OCI-LY1 (cell line): Measurements from ENCODE around the gene RAPGEF4.

Experiments
- H2AFZ ChIP-seq: fragments of 200-600 bp; sonication (generic), shearing (Covaris generic); 2 replicates; pipeline ENCODE4 v1.6.0; 2014; ENCODE audit warnings: antibody characterized with exemption, mild to moderate bottlenecking, low read length
- H3F3A ChIP-seq: fragments of 200-600 bp; sonication (generic), shearing (Covaris generic); 2 replicates; pipeline ENCODE4 v1.6.0; 2014; ENCODE audit warnings: mild to moderate bottlenecking, antibody characterized with exemption, low read length, moderate library complexity; ENCODE audit not compliant: insufficient read depth
- H3K27ac ChIP-seq: fragments of 200-600 bp; sonication (generic); 2 replicates; pipeline ENCODE4 v1.5.1; 2014; ENCODE audit warnings: low read length, mixed run types, mild to moderate bottlenecking, low read depth; ENCODE audit not compliant: poor library complexity, severe bottlenecking
- H3K27me3 ChIP-seq: fragments of 200-600 bp; sonication (generic); 2 replicates; pipeline ENCODE4 v1.6.0; 2014; ENCODE audit warnings: antibody characterized with exemption, mild to moderate bottlenecking, low read length, moderate library complexity; ENCODE audit not compliant: insufficient read depth
- H3K36me3 ChIP-seq: fragments of 200-600 bp; sonication (generic); 2 replicates; pipeline ENCODE4 v1.6.1; 2014; ENCODE audit warnings: mild to moderate bottlenecking, antibody characterized with exemption, low read length, moderate library complexity, mixed read lengths; ENCODE audit not compliant: insufficient read depth
- H3K4me1 ChIP-seq: fragments of 200-600 bp; sonication (generic); 2 replicates; pipeline ENCODE4 v1.5.1; 2014; ENCODE audit warnings: mild to moderate bottlenecking, low read length, moderate library complexity; ENCODE audit not compliant: insufficient read depth, severe bottlenecking
- H3K4me2 ChIP-seq: fragments of 200-600 bp; sonication (generic), shearing (Covaris generic); 2 replicates; pipeline ENCODE4 v1.6.1; 2014; ENCODE audit warnings: low read length
- H3K4me3 ChIP-seq: fragments of 200-600 bp; sonication (generic); 2 replicates; pipeline ENCODE4 v1.5.1; 2014; ENCODE audit warnings: low read length, low read depth, mild to moderate bottlenecking, mixed read lengths; ENCODE audit not compliant: poor library complexity, severe bottlenecking
- H3K79me2 ChIP-seq: fragments of 200-600 bp; shearing (Covaris generic); 2 replicates; pipeline ENCODE4 v1.6.1; 2016; ENCODE audit warnings: mixed run types, low read length, mixed read lengths; ENCODE audit not compliant: insufficient read depth
- H3K9ac ChIP-seq: fragments of 200-600 bp; sonication (generic), shearing (Covaris generic); 2 replicates; pipeline ENCODE4 v1.6.1; 2014; ENCODE audit warnings: mild to moderate bottlenecking, low read length, mixed read lengths
- H3K9me2 ChIP-seq: fragments of 200-600 bp; sonication (generic), shearing (Covaris generic); 2 replicates; pipeline ENCODE4 v1.6.1; 2014; ENCODE audit warnings: low read depth, mild to moderate bottlenecking, low read length, mixed read lengths
- H3K9me3 ChIP-seq: fragments of 200-600 bp; shearing (Covaris generic); 2 replicates; pipeline ENCODE4 v1.6.1; 2014; ENCODE audit warnings: low read length, mixed read lengths
- H4K20me1 ChIP-seq: fragments of 200-600 bp; sonication (generic), shearing (Covaris generic); 2 replicates; pipeline ENCODE4 v1.6.0; 2016; ENCODE audit warnings: mild to moderate bottlenecking, low read length; ENCODE audit not compliant: insufficient read depth
- EZH2 ChIP-seq: fragments of 200-600 bp; sonication (generic), shearing (Covaris generic); IDR thresholded peaks from 2 replicates; pipeline ENCODE4 v1.8.0; 2017; ENCODE audit warnings: borderline replicate concordance, mixed run types, mild to moderate bottlenecking, antibody characterized with exemption, low read length, moderate library complexity, mixed read lengths
- TF ChIP-seq, protein P1 (sequence below): fragments of 200-600 bp; sonication (generic), shearing (Covaris generic); IDR thresholded peaks from 2 replicates; pipeline ENCODE4 v1.5.1; 2017; ENCODE audit warnings: mild to moderate bottlenecking, antibody characterized with exemption, low read length, moderate library complexity, mixed read lengths

The RAPGEF4 gene

DNA sequence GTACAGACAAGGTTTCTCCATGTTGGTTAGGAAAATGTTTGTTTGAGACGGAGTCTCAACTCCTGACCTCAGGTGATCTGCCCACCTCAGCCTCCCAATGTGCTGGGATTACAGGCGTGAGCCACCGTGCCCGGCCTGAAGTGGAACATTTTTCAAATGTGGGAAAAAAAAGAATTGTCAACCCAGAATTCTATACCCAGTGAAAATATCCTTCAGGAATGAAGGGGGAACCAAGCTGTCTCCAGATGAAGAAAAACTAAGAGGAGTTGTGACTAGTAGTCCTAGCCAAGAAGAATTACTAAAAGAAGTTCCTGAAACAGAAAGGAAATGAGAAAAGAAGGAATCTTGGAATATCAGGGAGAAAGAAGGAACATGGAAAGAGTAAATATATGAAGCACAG, 25.7 kb downstream of the RAPGEF4 start:
- Histone ChIP-seq H3K9me3 (no peaks in the 10 kb centered on the region), H3K27me3 (no peaks in the 10 kb centered on the region), H3K4me1 (no peaks in the 10 kb centered on the region), H3K4me3 (no peak overlapping the region), H3F3A (no peaks in the 10 kb centered on the region), H3K79me2 (no peaks in the 10 kb centered on the region), H3K27ac (no peak overlapping the region), H3K36me3 (no peaks in the 10 kb centered on the region), H3K9me2 (no peaks in the 10 kb centered on the region), H2AFZ (no peak overlapping the region), H4K20me1 (no peaks in the 10 kb centered on the region), H3K4me2 (no peak overlapping the region), H3K9ac (no peak overlapping the region)
- TF ChIP-seq EZH2 = no peak
- TF ChIP-seq, protein P1, sequence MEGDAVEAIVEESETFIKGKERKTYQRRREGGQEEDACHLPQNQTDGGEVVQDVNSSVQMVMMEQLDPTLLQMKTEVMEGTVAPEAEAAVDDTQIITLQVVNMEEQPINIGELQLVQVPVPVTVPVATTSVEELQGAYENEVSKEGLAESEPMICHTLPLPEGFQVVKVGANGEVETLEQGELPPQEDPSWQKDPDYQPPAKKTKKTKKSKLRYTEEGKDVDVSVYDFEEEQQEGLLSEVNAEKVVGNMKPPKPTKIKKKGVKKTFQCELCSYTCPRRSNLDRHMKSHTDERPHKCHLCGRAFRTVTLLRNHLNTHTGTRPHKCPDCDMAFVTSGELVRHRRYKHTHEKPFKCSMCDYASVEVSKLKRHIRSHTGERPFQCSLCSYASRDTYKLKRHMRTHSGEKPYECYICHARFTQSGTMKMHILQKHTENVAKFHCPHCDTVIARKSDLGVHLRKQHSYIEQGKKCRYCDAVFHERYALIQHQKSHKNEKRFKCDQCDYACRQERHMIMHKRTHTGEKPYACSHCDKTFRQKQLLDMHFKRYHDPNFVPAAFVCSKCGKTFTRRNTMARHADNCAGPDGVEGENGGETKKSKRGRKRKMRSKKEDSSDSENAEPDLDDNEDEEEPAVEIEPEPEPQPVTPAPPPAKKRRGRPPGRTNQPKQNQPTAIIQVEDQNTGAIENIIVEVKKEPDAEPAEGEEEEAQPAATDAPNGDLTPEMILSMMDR = no peak

DNA sequence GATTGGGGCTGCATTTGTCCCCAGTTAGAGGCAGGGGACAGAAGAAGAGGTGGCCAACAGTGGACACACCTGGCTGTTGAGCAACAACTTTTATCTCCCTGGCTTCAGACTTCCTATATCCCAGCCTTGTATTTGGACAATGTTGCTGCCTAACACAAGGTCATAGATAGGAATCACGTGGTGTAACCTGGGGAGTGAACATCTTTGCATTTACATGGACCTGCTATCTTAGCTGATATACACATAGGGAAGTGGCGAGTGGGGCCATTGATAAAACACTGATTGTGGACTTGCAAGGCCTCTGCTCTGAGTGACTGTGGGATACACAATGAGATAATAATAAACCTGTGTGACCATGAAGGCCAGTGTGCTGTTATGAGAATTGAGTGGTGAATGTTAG, 26.9 kb downstream of the RAPGEF4 start:
- no peak overlapping the region for H2AFZ ChIP-seq
- H3K4me2 ChIP-seq = no peak overlapping the region
- H3K9me2 ChIP-seq = no peaks in the 10 kb centered on the region
- H4K20me1 ChIP-seq = no peaks in the 10 kb centered on the region
- no peaks in the 10 kb centered on the region for H3K27me3 ChIP-seq
- H3K79me2 ChIP-seq = no peaks in the 10 kb centered on the region
- H3F3A ChIP-seq = no peaks in the 10 kb centered on the region
- H3K9ac ChIP-seq = no peak overlapping the region
- TF ChIP-seq, protein P1 = no peak
- TF ChIP-seq EZH2 = no peak
- no peaks in the 10 kb centered on the region for H3K4me1 ChIP-seq
- no peak overlapping the region for H3K4me3 ChIP-seq
- H3K36me3 ChIP-seq = no peaks in the 10 kb centered on the region
- H3K27ac ChIP-seq = no peak overlapping the region
- no peaks in the 10 kb centered on the region for H3K9me3 ChIP-seq

GRCh38 chr2:172763079-172763478, 27.4 kb downstream of the RAPGEF4 start:
- H3K4me3 ChIP-seq = no peak overlapping the region
- no peak overlapping the region for H3K9ac ChIP-seq
- no peak overlapping the region for H3K27ac ChIP-seq
- no peaks in the 10 kb centered on the region for H3K27me3 ChIP-seq
- no peaks in the 10 kb centered on the region for H3K9me2 ChIP-seq
- no peaks in the 10 kb centered on the region for H4K20me1 ChIP-seq
- no peaks in the 10 kb centered on the region for H3K4me1 ChIP-seq
- H3K9me3 ChIP-seq = no peaks in the 10 kb centered on the region
- H3F3A ChIP-seq = no peaks in the 10 kb centered on the region
- H3K79me2 ChIP-seq = no peaks in the 10 kb centered on the region
- H3K4me2 ChIP-seq = no peak overlapping the region
- no peaks in the 10 kb centered on the region for H3K36me3 ChIP-seq
- TF ChIP-seq, protein P1 = no peak
- no peak for TF ChIP-seq EZH2
- H2AFZ ChIP-seq = no peak overlapping the region
